GM19025 (cell line): ENCODE data around the gene PEMT.

ENCODE experiments used
- ATAC-seq: cut with Tn5 transposase; IDR thresholded peaks from one replicate; pipeline ENCODE4 v1.9.1; 2021; ENCODE audit warnings: mild to moderate bottlenecking, low read depth, moderate library complexity; ENCODE audit not compliant: unreplicated experiment

Gene PEMT

GRCh38 chr17:17538417-17539391 lies 52.8 kb downstream of the PEMT start:
- no peak for ATAC-seq

GRCh38 chr17:17537311-17538099 lies 54.0 kb downstream of the PEMT start:
- ATAC-seq: no peak

GRCh38 chr17:17536702-17537101 lies 54.8 kb downstream of the PEMT start:
- ATAC-seq: no peak

DNA sequence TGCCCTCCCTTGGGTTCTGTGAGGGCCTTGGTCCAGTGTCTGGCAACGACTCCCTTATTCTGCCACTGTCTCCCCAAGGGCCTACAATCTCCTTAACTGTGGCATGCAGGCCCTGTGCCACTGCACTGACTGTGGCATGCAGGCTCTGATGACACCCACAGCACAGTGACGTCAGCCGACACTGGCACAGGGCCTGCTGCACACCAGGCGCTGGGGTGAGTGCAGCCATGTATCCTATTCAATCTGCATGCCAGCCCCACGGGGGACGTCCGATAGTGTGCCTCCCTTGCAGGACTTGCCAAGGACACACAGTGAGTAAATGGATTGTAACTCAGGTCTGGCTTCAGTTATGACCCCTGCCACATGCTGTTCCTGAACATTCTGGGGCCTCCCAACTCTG lies 55.6 kb downstream of the PEMT start:
- no peak for ATAC-seq

DNA sequence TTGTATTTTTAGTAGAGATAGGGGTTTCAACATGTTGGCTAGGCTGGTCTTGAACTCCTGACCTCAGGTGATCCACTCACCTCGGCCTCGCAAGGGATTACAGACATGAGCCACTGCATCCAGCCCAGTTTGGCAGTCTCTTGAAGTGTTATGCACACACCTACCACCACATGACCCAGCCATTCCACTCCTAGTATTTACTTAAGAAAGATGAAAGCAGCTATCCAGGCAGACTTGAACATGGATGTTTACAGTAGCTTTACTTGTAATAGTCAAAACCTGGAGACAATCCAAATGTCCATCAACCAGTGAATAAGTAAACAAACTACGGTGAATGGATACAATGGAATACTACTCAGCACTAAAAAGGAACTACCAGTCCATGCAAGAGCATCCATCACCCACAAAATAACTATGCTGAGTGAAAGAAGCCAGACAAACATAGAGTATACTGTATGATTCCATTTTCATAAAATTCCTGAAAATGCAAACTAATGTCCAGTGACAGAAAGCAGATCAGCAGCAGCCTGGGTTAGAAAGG lies 57.5 kb downstream of the PEMT start:
- no peak for ATAC-seq

DNA sequence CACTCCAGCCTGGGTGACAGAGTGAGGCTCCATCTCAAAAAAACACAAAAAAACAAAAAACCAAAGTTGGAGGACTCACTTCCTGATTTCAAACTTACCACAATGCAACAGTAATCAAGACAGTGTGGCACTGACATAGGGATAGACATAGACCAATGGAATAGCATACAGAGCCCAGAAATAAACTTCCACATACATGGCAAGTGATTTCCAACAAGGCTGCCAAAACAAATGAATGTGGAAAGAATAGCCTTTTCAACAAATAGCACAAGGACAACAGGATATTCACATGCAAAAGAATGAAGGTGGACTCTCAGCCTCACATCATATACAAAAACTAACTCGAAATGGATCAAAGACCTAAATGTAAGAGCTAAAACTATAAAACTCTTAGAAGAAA lies 58.5 kb downstream of the PEMT start:
- no peak for ATAC-seq

DNA sequence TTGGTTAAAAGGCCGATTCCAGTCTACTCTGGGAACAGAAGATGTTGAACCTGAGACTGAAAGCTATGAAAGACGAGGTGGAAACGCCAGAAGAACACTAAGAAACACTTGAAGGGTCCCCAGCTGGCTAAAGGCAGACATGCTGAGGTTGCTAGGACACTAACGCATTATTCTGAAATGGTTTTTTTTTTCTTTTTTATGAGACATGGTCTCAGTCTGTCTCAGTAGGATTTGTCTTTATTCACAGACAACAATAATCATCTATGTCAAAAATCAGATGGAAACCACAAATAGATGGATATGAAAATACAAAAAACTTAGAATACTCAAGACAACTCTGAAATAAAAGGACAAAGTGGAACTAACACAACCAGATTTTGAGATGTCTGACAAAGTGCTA lies 60.4 kb downstream of the PEMT start:
- no peak for ATAC-seq

DNA sequence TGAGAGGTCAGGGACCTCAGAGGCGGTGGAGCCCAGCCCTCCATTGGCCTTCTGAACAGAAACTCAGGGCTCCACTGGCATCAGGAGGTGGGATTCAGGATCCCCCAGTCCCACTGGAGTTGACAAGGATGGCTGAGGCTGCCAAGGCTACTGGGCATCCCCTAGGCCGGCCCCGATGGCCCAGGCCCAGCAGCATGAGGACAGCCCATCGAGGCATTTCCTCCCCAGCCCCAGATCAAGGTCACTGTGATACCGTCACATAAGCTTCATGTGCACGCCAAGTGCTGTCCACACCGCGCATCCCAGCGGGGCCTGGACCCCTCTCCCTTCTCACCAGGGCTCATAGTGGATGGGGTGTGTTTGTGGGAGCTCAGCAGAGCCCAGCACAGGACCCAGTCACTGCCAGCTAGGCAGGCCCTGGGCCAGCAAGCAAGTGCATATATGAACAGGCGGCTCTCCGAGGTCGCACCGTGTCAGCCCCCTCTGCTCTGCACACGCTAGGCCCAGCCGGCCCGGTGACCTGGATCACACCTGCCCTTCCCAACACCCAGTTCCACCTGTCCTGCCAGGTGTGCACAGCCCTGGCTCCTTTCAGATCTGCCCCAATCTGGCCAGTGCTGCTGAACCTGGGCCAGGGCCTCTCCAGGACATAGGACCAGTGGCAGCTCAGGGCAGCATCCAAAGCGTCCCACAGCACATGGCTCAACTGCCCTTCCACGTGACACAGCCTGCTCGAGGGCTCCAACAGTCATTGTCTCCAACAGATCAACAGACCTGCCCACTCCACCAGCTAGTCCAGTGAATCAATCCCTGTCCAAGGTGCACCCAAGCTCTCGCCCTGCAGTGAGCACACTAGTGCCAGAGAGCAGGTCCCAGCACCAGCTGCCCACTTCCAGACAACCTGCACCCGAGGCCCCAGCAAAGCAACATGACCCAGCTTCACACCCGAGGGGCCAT lies 62.5 kb downstream of the PEMT start:
- ATAC-seq: no peak

DNA sequence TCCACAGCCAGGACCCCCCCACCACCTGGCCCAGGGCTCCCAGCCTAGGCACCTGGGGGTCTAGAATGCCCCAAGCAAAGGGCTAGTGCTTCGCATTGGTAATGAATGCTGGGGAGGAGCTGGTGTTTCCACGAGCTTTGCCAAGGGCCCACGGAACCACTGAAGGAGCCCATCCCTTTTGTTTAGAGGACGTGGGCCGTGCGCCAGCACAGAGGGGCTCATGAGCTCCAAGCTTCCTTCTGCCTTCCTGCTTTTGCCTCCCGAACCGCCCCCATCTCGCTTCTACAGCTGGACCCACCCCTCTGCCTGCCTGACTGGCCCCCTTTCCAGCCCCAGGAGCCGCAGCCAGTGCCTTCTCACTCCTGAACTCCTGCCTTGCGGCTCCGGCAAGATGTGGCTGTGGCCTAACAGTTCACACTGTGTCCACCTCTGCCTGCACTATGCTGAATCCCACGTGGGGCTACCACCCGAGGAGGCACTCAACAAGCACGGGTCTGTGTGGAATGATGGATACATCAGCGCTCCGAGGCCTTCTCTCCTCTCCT lies 63.5 kb downstream of the PEMT start:
- no peak for ATAC-seq

DNA sequence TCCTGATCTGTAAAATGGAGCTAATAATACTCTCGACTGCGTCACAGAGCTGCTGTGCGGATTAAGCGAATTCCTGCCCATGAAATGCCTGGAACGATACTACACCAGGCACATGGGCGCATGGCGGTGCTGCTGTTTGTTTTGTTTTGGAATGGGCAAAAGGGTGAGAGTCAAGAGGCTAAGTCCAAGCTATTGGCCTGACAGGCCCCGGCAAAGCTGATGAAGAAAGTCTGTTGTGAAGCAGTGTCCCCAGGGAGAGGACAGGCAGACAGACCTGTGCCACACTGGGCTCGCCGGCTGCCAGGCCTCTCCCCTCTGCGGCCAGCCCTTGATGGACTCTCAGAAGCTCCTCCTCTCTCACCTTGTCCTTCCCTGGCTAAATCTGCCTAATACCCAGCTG lies 64.0 kb downstream of the PEMT start:
- no peak for ATAC-seq

GRCh38 chr17:17526369-17526768 lies 65.1 kb downstream of the PEMT start:
- no peak for ATAC-seq

DNA sequence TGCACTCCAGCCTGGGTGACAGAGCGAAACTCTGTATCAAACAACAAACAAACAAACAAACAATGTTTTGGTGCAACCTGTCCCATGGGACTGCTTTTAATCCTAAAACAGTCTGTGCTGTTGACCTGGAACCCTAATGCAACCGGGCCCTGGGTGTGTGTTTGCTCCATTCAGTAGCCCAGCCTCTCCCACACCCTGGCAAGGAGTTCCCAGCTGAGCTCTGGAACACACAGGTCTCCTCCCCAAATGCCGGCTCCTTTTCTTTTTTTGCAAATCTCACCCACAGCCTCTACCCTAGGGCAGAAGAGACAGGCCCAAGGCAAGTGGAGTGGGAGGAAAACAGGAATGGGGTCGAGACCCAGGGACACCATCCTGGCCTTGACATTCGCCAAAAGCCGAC lies 65.6 kb downstream of the PEMT start:
- no peak for ATAC-seq

- ATAC-seq: no peak
Observed at GRCh38 chr17:17525311-17525710, 66.2 kb downstream of the PEMT start.

- no peak for ATAC-seq
Observed at GRCh38 chr17:17523731-17524490, 67.6 kb downstream of the PEMT start.

DNA sequence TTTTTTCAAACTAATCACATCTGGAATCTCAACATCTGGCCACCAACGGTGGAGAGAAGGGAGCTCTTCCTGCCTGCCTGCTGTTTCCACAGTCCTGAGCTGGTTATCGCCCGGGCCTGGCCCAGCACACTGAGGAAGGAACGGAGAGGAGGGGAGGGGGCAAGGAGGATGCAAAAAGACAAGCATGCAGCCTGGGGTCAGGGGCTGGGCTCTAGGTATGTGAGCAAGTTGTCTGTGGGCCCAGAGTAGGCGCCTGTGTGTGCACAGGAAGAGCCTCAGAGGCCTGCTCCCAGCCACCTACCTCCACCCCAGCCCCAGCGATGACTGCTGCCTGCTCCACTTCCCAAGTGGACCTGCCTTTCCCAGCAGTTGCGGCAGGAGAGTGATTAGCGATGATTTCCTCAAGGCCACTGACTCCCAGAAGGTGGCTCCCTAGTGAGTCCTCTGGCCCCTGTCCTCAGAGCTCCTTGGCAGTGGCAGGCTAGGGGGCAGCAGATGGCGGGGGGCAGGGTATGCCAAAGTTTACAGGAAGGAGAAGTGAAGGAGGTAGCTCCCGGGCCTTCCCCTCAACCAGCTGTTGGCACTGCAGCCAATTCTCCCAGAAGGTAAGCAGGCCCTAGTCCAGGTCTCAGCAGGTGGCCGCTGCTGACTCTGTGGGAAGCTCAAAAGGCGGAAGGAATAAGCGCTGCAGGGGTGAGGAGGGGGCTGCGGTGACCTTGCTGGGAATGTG lies 68.3 kb downstream of the PEMT start:
- ATAC-seq: no peak

DNA sequence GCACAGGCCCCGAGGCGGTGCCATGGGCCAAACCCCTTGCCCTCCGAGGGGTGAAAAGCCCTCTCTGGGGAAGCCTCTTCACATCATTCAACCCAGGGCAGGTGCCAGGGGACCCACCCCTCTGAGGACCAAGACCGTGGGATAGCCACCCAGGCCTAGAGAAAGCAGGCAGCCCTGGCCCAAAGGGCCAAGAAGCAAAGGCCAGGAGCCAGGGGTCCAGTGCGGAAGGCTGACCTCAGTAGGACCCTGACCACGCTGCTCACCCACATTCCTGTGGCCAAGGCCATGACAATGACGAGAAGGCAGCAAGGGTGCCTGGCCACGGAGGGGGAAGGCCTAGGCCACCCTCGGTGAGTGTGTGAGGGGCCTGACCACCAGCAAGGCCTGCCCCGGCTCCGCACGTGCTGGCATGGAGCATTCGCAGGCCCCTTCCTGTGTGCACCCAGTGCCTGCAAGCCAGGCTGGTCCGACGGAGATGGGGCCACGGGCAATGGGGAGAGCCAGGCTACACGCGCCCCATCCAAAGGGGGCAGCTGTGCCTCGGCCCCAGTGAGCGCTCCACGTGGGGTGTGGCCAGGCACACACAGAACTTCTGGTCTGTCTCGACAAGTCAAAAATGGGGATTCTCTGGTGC lies 70.8 kb downstream of the PEMT start:
- ATAC-seq: no peak

GRCh38 chr17:17519886-17520285 lies 71.6 kb downstream of the PEMT start:
- no peak for ATAC-seq

DNA sequence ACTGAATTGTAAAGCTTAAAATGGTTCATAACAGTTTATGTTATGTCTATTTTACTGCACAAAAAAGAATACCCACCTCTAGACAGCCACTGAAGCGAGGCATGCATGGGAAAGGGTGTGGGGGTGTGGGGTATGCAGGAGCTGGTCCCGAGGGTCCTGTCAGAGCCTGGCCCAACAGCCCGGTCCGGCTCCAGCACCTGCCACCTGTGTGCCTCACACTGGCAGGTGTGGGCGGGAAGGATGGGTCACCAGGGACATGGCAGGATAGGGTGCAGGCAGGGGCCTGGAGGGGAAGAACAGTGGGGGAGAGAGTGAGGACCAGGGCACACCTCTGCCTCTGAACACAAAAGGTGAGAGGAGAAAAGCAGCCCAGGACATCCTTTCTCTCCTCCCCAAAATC lies 72.6 kb downstream of the PEMT start:
- no peak for ATAC-seq
